Measurements from ENCODE around the gene PKIB.
A peak's percentile ranks its signal among the peaks of the same experiment; 100 is the strongest.
"Not testable (repeated sequence)": the region's sequence is repeated elsewhere in the genome, so short reads cannot be mapped to it uniquely, and the experiment has no call there.

PKIB gene

DNA sequence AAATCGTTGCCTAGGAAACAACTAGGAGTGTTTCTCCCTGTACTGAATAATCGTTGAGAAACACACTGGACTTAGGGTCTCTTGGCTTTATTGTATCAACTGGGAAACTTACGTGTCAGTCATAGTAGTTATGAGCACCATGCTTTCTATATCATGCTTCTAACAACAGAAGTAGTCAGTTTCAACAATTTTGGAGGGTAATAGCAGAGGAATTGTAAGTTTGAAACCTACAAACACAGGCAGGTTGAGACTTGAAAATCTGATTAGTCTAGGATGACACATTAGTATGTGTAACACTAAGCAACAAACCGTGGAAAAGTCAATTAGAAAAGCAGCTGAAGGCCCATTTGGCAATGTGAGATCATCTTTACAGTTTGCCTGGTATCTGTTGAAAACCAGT, 125.4 kb downstream of the PKIB start:
- DNase-seq (ENCODE audit: low read depth), result no peak
- TF ChIP-seq, protein P1, sequence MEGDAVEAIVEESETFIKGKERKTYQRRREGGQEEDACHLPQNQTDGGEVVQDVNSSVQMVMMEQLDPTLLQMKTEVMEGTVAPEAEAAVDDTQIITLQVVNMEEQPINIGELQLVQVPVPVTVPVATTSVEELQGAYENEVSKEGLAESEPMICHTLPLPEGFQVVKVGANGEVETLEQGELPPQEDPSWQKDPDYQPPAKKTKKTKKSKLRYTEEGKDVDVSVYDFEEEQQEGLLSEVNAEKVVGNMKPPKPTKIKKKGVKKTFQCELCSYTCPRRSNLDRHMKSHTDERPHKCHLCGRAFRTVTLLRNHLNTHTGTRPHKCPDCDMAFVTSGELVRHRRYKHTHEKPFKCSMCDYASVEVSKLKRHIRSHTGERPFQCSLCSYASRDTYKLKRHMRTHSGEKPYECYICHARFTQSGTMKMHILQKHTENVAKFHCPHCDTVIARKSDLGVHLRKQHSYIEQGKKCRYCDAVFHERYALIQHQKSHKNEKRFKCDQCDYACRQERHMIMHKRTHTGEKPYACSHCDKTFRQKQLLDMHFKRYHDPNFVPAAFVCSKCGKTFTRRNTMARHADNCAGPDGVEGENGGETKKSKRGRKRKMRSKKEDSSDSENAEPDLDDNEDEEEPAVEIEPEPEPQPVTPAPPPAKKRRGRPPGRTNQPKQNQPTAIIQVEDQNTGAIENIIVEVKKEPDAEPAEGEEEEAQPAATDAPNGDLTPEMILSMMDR (IDR thresholded peaks at IDR 0.05; ENCODE audit: low read depth, low read length, missing control alignments), result no peak
- in situ Hi-C loops (cut with HindIII; ENCODE audit: low sequenced_read_pairs), result no loop called here

DNA sequence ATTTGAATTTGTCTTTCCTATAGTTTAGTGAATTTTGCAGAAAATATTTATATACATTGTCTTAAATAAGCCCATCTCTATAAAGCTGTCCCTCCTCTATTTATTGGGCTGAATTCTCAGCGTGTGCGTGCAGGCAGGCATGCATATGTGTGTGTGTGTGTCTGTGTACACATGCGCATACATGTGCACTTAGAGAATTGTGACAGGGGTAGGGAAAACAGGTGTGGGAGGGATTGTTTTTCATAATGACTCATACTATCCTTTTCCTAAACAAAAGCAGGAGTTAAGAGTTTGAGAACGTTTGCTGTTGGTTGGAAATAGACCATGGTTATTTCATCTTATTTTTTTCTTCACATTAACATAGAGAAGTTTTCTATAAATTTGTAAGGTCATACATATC, 126.0 kb downstream of the PKIB start:
- in situ Hi-C loops (cut with HindIII; ENCODE audit: low sequenced_read_pairs), result no loop called here
- no peak overlapping the region for H3K4me3 ChIP-seq (ENCODE audit: low read depth, low read length)
- TF ChIP-seq, protein P1 (IDR thresholded peaks at IDR 0.05; ENCODE audit: low read depth, low read length, missing control alignments), result no peak
- no peak for DNase-seq (ENCODE audit: low read depth)

More for the DNA sequence above, 125.4 kb downstream of the PKIB start:
- H3K4me3 ChIP-seq (ENCODE audit: low read depth, low read length), result no peak overlapping the region

DNA sequence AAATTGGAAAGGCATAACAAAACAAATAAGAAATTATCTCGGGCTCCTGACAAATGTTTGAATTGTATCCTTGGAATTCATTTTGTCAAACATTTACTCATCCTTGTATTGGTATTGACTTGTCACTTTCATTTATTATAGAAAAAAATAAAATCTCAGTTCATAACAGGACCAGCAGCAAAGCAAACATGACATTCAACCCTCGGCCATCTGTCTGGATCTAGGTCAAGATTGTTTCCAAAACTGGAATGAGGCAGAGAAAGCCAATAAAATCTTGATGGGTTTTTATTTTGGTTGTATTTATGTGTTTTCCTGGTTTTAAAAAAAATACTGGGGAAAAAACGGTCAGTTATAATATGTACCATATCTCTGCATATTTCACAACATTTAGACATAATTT, 126.4 kb downstream of the PKIB start:
- no peak overlapping the region for H3K4me3 ChIP-seq (ENCODE audit: low read depth, low read length)
- TF ChIP-seq, protein P1 (IDR thresholded peaks at IDR 0.05; ENCODE audit: low read depth, low read length, missing control alignments), result no peak
- DNase-seq (ENCODE audit: low read depth), result no peak
- in situ Hi-C loops (cut with HindIII; ENCODE audit: low sequenced_read_pairs), result no loop called here

DNA sequence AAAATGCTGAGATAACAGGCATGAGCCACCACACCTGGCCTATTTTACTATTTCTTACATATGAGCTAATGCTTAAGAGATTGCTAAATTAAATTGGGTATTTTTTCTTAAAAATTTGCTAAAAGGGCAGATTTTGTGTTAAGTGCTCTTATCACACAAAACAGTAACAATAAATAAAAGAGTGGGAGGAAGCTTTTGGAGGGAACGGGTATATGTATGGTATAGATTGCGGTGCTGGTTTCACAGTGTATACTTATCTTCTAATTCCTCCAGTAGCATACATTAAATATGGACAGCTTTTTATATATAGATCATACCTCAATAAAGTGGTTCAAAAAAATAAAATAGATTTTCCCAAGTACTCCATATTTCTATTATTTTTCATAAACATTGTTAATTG, 129.9 kb downstream of the PKIB start:
- TF ChIP-seq, protein P1 (IDR thresholded peaks at IDR 0.05; ENCODE audit: low read depth, low read length, missing control alignments), result no peak
- in situ Hi-C loops (cut with HindIII; ENCODE audit: low sequenced_read_pairs), result no loop called here
- DNase-seq (ENCODE audit: low read depth), result no peak
- no peak overlapping the region for H3K4me3 ChIP-seq (ENCODE audit: low read depth, low read length)

DNA sequence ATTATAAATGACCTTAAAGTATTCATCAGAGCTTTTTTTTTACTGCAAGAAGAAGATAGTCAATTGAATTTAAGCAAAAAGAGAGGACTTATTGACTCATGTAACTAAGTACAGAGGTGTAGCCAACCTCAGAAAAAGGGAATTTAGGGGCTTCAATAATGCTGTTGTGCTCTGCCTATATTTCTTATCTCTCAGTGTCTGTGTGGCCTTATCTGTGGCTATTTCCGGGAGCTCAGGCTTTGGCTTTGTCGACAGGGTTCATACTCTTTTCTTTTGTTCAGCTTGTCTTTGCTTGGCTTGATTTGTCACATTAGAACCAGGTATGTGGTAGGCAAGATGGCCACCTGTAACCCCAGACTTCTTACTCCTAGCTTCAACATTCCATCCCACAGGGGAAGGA, 130.7 kb downstream of the PKIB start:
- H3K4me3 ChIP-seq (ENCODE audit: low read depth, low read length), result no peak overlapping the region
- no peak for DNase-seq (ENCODE audit: low read depth)
- TF ChIP-seq, protein P1 (IDR thresholded peaks at IDR 0.05; ENCODE audit: low read depth, low read length, missing control alignments), result no peak
- in situ Hi-C loops (cut with HindIII; ENCODE audit: low sequenced_read_pairs), result no loop called here

DNA sequence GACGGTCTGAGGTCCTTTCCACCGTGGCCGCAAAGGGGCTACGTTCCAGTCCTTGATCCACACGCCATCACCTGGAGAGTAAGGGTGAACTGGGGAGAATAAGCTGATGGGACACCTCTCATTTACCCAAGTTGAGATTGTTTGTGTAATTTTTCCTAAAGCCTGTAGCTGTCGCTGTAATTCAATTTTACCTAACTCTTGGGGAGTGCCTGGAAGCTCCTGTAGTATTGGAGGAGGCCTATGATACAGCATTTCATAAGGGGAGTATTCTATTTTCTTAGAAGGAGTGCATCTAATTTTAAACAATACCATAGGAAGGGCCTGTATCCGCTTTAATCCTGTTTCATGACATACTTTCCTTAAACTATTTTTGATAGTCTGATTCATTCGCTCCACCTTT, 134.0 kb downstream of the PKIB start:
- H3K4me3 ChIP-seq (ENCODE audit: low read depth, low read length); DNase-seq (ENCODE audit: low read depth); in situ Hi-C loops (cut with HindIII; ENCODE audit: low sequenced_read_pairs): not testable (repeated sequence)
- TF ChIP-seq, protein P1 (IDR thresholded peaks at IDR 0.05; ENCODE audit: low read depth, low read length, missing control alignments), result peak; percentile 49

DNA sequence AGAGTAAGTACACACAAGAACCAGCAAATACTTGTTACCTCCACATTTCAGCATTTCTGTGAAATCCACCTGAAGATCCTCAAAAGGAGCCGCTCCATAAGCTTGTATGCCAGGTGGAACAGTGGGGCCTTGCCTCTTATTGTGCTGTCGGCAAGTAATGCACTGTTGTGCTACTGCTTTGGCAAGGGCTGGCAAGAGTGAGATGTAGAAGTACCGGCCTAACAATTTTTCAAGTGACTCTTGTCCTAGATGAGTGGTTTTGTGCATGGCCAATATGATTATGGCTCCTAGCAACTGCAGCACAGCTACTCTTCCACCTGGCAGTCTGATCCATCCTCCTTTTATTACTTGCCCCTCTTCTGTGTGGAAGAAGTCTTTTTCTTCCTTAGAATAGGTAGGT, 134.7 kb downstream of the PKIB start:
- in situ Hi-C loops (cut with HindIII; ENCODE audit: low sequenced_read_pairs), result not testable (repeated sequence)

More for the DNA sequence above, 134.7 kb downstream of the PKIB start:
- H3K4me3 ChIP-seq (ENCODE audit: low read depth, low read length); DNase-seq (ENCODE audit: low read depth): not testable (repeated sequence)

Measured in astrocyte of the cerebellum (primary cell).